GM23248 (cell line): ENCODE measurements around the gene GORASP1.

Experiments used
- EZH2 ChIP-seq: fragments of 200-600 bp; sonication (generic); IDR thresholded peaks from 2 replicates; pipeline ENCODE4 v1.6.1; 2018; ENCODE audit warnings: antibody characterized with exemption, mild to moderate bottlenecking; ENCODE audit not compliant: insufficient read depth, poor library complexity, severe bottlenecking
- EZH2phosphoT487 ChIP-seq: fragments of 200-600 bp; sonication (generic); IDR thresholded peaks from 2 replicates; pipeline ENCODE4 v1.6.1; 2018; ENCODE audit warnings: antibody characterized with exemption, moderate library complexity, mild to moderate bottlenecking, low read depth; ENCODE audit not compliant: insufficient read depth

- no peak for TF ChIP-seq EZH2
- no peak for TF ChIP-seq EZH2phosphoT487
These were observed 44.3 kb downstream of the GORASP1 start for GRCh38 chr3:39063143-39063542.
